ENCODE measurements around the gene FKBP1B. TPM values are rescaled to one million over a fixed set of nuclear protein-coding genes. Genes with fewer than 3 reads are reported as not detected.

FKBP1B gene
- 40.0 TPM for polyA plus RNA-seq (2013, experiment 1 of 2)
- 38.5 TPM for polyA plus RNA-seq (2013, experiment 2 of 2)

GRCh38 chr2:24049485-24050021, at the start of gene FKBP1B:
Gene FKBP1B, plus strand, starts transcription at chr2:24049741. Its CDS starts 109 bp downstream, at chr2:24049850.
- Histone ChIP-seq H3K9ac (ENCODE audit: low read depth, low read length, poor library complexity) (peak within 1 kb of the TSS; percentile 73), H3K4me3 (ENCODE audit: low read length in 2 of 2) (peak within 1 kb of the TSS; percentile 68 to 91), H3K27ac (replicated peaks; ENCODE audit: low read length) (no peak within 1 kb of the TSS), H3K27me3 (ENCODE audit: control insufficient read depth in 3 of 3, insufficient read depth in 3 of 3, low read depth in 1 of 3, low read length in 3 of 3) (peaks cover 0 to 8% (median 0%) of the 10 kb centered on the region in 3 experiments), H3K14ac (ENCODE audit: low read length) (peak within 1 kb of the TSS; percentile 77), H3K4me1 (ENCODE audit: control insufficient read depth in 2 of 2, insufficient read depth in 1 of 2, low read depth in 1 of 2, low read length in 2 of 2) (peaks cover 2 to 5% of the 10 kb centered on the region in 2 donors), H4K91ac (ENCODE audit: low read depth, low read length, poor library complexity) (peak within 1 kb of the TSS; percentile 68), H2BK15ac (ENCODE audit: low read length) (peak within 1 kb of the TSS; percentile 8), H3K9me3 (replicated peaks in 1 of 2; ENCODE audit: control insufficient read depth in 2 of 2, insufficient read depth in 1 of 2, low read depth in 1 of 2, low read length in 2 of 2) (no peaks in the 10 kb centered on the region), H3K36me3 (replicated peaks in 1 of 2; ENCODE audit: control insufficient read depth in 2 of 2, insufficient read depth in 2 of 2, low read length in 2 of 2) (peaks cover 0 to 1% of the 10 kb centered on the region in 2 donors), H4K8ac (ENCODE audit: low read depth, low read length) (no peak within 1 kb of the TSS), H3K18ac (ENCODE audit: low read length) (peak within 1 kb of the TSS; percentile 88), H3K4me2 (ENCODE audit: insufficient read depth, low read length, poor library complexity, severe bottlenecking) (peak within 1 kb of the TSS; percentile 89), H3K79me1 (ENCODE audit: low read depth, low read length) (peaks cover 4% of the 10 kb centered on the region), H2BK5ac (ENCODE audit: low read length) (peak within 1 kb of the TSS; percentile 83), H3K23ac (ENCODE audit: low read depth, low read length, poor library complexity) (peak within 1 kb of the TSS; percentile 69), H3K4ac (ENCODE audit: low read length) (no peak within 1 kb of the TSS), H2AK5ac (ENCODE audit: low read depth, low read length) (no peak within 1 kb of the TSS), H2BK120ac (ENCODE audit: low read depth, low read length) (no peak within 1 kb of the TSS), H2BK12ac (ENCODE audit: low read length) (no peak within 1 kb of the TSS), H2AFZ (ENCODE audit: low read length) (peak within 1 kb of the TSS; percentile 98)
- DNase-seq (ENCODE audit: low spot score): peak; percentile 63
- no CpG with 5 or more reads among the region's 52 CpGs for WGBS, 2 donors (ENCODE audit: extremely low coverage in 2 of 2, insufficient read length in 2 of 2, insufficient replicate concordance in 1 of 2)

GRCh38 chr2:24007693-24008092, 41.8 kb upstream of the FKBP1B start:
- H3K36me3 ChIP-seq (replicated peaks in 1 of 2; ENCODE audit: control insufficient read depth in 2 of 2, insufficient read depth in 2 of 2, low read length in 2 of 2): peaks cover 0 to under 1% of the 10 kb centered on the region in 2 donors
- H2BK15ac ChIP-seq (ENCODE audit: low read length): no peak overlapping the region
- H2AK5ac ChIP-seq (ENCODE audit: low read depth, low read length): no peak overlapping the region
- H3K4ac ChIP-seq (ENCODE audit: low read length): no peak overlapping the region
- no peak overlapping the region for H3K4me3 ChIP-seq (ENCODE audit: low read length in 2 of 2)
- peaks cover 0 to 18% (median 0%) of the 10 kb centered on the region in 3 experiments for H3K27me3 ChIP-seq (ENCODE audit: control insufficient read depth in 3 of 3, insufficient read depth in 3 of 3, low read depth in 1 of 3, low read length in 3 of 3)
- H2AFZ ChIP-seq (ENCODE audit: low read length): no peak overlapping the region
- H4K8ac ChIP-seq (ENCODE audit: low read depth, low read length): no peak overlapping the region
- no peak overlapping the region for H3K27ac ChIP-seq (replicated peaks; ENCODE audit: low read length)
- H3K9ac ChIP-seq (ENCODE audit: low read depth, low read length, poor library complexity): no peak overlapping the region
- no peak overlapping the region for H2BK120ac ChIP-seq (ENCODE audit: low read depth, low read length)
- H3K4me1 ChIP-seq (ENCODE audit: control insufficient read depth in 2 of 2, insufficient read depth in 1 of 2, low read depth in 1 of 2, low read length in 2 of 2): peaks cover 0 to 7% of the 10 kb centered on the region in 2 donors
- H3K14ac ChIP-seq (ENCODE audit: low read length): no peak overlapping the region
- H2BK12ac ChIP-seq (ENCODE audit: low read length): no peak overlapping the region
- no peak for DNase-seq (ENCODE audit: low spot score)
- H3K23ac ChIP-seq (ENCODE audit: low read depth, low read length, poor library complexity): no peak overlapping the region
- no peak overlapping the region for H3K4me2 ChIP-seq (ENCODE audit: insufficient read depth, low read length, poor library complexity, severe bottlenecking)
- H3K79me1 ChIP-seq (ENCODE audit: low read depth, low read length): no peaks in the 10 kb centered on the region
- no peak overlapping the region for H4K91ac ChIP-seq (ENCODE audit: low read depth, low read length, poor library complexity)
- no peak overlapping the region for H2BK5ac ChIP-seq (ENCODE audit: low read length)
- H3K18ac ChIP-seq (ENCODE audit: low read length): no peak overlapping the region
- peaks cover 0 to 1% of the 10 kb centered on the region in 2 donors for H3K9me3 ChIP-seq (replicated peaks in 1 of 2; ENCODE audit: control insufficient read depth in 2 of 2, insufficient read depth in 1 of 2, low read depth in 1 of 2, low read length in 2 of 2)

DNA sequence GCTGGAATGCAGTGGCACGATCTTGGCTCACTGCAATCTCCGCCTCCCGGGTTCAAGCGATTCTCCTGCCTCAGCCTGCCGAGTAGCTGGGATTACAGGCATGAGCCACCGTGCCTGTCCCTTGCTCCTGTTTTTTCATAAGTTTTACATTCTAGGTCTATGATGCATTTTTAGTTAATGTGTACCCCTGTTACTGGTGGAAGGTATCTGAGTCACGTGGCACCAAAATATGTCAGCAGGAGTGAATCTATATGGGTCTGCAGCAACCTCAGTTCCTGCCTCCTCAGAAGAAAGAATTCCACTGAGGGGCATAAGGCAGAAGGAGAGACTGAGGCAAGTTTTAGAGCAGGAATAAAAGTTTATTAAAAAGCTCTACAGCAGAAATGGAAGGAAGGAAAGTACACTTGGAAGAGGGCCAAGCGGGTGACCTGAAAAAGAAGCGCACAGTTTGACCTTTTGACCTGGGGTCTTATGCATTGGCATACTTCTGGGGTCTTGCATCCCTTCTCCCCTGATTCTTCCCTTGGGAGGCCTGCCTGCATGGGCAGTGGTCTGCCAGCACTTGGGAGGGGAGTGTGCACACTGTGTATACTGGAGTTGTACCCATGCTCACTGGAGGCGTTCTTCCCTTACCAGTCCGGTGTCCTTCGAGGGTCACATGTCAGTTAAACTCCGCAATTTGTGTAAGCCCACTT, 40.7 kb upstream of the FKBP1B start:
- no peak overlapping the region for H3K4ac ChIP-seq (ENCODE audit: low read length)
- H2BK5ac ChIP-seq (ENCODE audit: low read length): no peak overlapping the region
- peaks cover 0 to 18% (median 0%) of the 10 kb centered on the region in 3 experiments for H3K27me3 ChIP-seq (ENCODE audit: control insufficient read depth in 3 of 3, insufficient read depth in 3 of 3, low read depth in 1 of 3, low read length in 3 of 3)
- no peak overlapping the region for H3K9ac ChIP-seq (ENCODE audit: low read depth, low read length, poor library complexity)
- no peak overlapping the region for H2AK5ac ChIP-seq (ENCODE audit: low read depth, low read length)
- H2BK12ac ChIP-seq (ENCODE audit: low read length): no peak overlapping the region
- no peak overlapping the region for H3K23ac ChIP-seq (ENCODE audit: low read depth, low read length, poor library complexity)
- peaks cover 0 to 1% of the 10 kb centered on the region in 2 donors for H3K9me3 ChIP-seq (replicated peaks in 1 of 2; ENCODE audit: control insufficient read depth in 2 of 2, insufficient read depth in 1 of 2, low read depth in 1 of 2, low read length in 2 of 2)
- H2BK120ac ChIP-seq (ENCODE audit: low read depth, low read length): no peak overlapping the region
- H3K4me3 ChIP-seq (ENCODE audit: low read length in 2 of 2): no peak overlapping the region
- peaks cover 0 to 7% of the 10 kb centered on the region in 2 donors for H3K4me1 ChIP-seq (ENCODE audit: control insufficient read depth in 2 of 2, insufficient read depth in 1 of 2, low read depth in 1 of 2, low read length in 2 of 2)
- no peak overlapping the region for H3K4me2 ChIP-seq (ENCODE audit: insufficient read depth, low read length, poor library complexity, severe bottlenecking)
- no peak overlapping the region for H2AFZ ChIP-seq (ENCODE audit: low read length)
- H3K36me3 ChIP-seq (replicated peaks in 1 of 2; ENCODE audit: control insufficient read depth in 2 of 2, insufficient read depth in 2 of 2, low read length in 2 of 2): no peaks in the 10 kb centered on the region
- H4K8ac ChIP-seq (ENCODE audit: low read depth, low read length): no peak overlapping the region
- no peak overlapping the region for H3K14ac ChIP-seq (ENCODE audit: low read length)
- no peak overlapping the region for H4K91ac ChIP-seq (ENCODE audit: low read depth, low read length, poor library complexity)
- no peak overlapping the region for H3K18ac ChIP-seq (ENCODE audit: low read length)
- no peak for DNase-seq (ENCODE audit: low spot score)
- no peak overlapping the region for H3K27ac ChIP-seq (replicated peaks; ENCODE audit: low read length)
- no peak overlapping the region for H2BK15ac ChIP-seq (ENCODE audit: low read length)
- WGBS, 2 donors (ENCODE audit: extremely low coverage in 2 of 2, insufficient read length in 2 of 2, insufficient replicate concordance in 1 of 2): no CpG with 5 or more reads among the region's 13 CpGs
- H3K79me1 ChIP-seq (ENCODE audit: low read depth, low read length): no peaks in the 10 kb centered on the region

DNA sequence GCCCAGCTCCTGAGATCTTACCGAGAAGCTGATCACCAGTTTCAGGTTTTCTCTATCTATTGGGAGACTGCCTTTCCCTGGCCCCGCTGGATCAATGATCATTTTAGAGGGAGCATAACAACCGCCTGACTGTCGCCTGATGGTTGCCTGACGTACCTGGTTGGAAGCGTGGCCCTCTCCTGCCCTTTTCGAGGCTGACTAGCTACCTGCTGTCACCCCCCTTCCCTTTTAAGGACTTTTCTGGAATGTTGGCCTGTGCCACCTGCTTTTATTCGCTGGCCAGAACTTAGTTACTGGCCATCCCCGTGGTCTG, 40.2 kb upstream of the FKBP1B start:
- H3K4ac ChIP-seq (ENCODE audit: low read length): no peak overlapping the region
- WGBS, 2 donors (ENCODE audit: extremely low coverage in 2 of 2, insufficient read length in 2 of 2, insufficient replicate concordance in 1 of 2): no CpG with 5 or more reads among the region's 9 CpGs
- no peak overlapping the region for H3K23ac ChIP-seq (ENCODE audit: low read depth, low read length, poor library complexity)
- no peak overlapping the region for H4K8ac ChIP-seq (ENCODE audit: low read depth, low read length)
- no peak overlapping the region for H3K14ac ChIP-seq (ENCODE audit: low read length)
- H3K79me1 ChIP-seq (ENCODE audit: low read depth, low read length): no peaks in the 10 kb centered on the region
- H2BK120ac ChIP-seq (ENCODE audit: low read depth, low read length): no peak overlapping the region
- H2BK15ac ChIP-seq (ENCODE audit: low read length): no peak overlapping the region
- peak overlapping the region; percentile 42 for H2AK5ac ChIP-seq (ENCODE audit: low read depth, low read length)
- H3K36me3 ChIP-seq (replicated peaks in 1 of 2; ENCODE audit: control insufficient read depth in 2 of 2, insufficient read depth in 2 of 2, low read length in 2 of 2): no peaks in the 10 kb centered on the region
- no peak for DNase-seq (ENCODE audit: low spot score)
- peaks cover 0 to 7% of the 10 kb centered on the region in 2 donors for H3K4me1 ChIP-seq (ENCODE audit: control insufficient read depth in 2 of 2, insufficient read depth in 1 of 2, low read depth in 1 of 2, low read length in 2 of 2)
- no peak overlapping the region for H3K27ac ChIP-seq (replicated peaks; ENCODE audit: low read length)
- no peak overlapping the region for H2BK5ac ChIP-seq (ENCODE audit: low read length)
- peaks cover 0 to 1% of the 10 kb centered on the region in 2 donors for H3K9me3 ChIP-seq (replicated peaks in 1 of 2; ENCODE audit: control insufficient read depth in 2 of 2, insufficient read depth in 1 of 2, low read depth in 1 of 2, low read length in 2 of 2)
- H2BK12ac ChIP-seq (ENCODE audit: low read length): no peak overlapping the region
- peak overlapping the region; percentile 88 for H3K18ac ChIP-seq (ENCODE audit: low read length)
- peak overlapping the region; percentile 51 for H3K9ac ChIP-seq (ENCODE audit: low read depth, low read length, poor library complexity)
- no peak overlapping the region for H3K4me3 ChIP-seq (ENCODE audit: low read length in 2 of 2)
- no peak overlapping the region for H2AFZ ChIP-seq (ENCODE audit: low read length)
- peaks cover 0 to 18% (median 0%) of the 10 kb centered on the region in 3 experiments for H3K27me3 ChIP-seq (ENCODE audit: control insufficient read depth in 3 of 3, insufficient read depth in 3 of 3, low read depth in 1 of 3, low read length in 3 of 3)
- no peak overlapping the region for H3K4me2 ChIP-seq (ENCODE audit: insufficient read depth, low read length, poor library complexity, severe bottlenecking)
- no peak overlapping the region for H4K91ac ChIP-seq (ENCODE audit: low read depth, low read length, poor library complexity)

All from neuronal stem cell (in vitro differentiated cells).